MM.1S (cell line): ENCODE data around the gene RPS6KA3.

ENCODE experiments used
- DNase-seq: peaks from one replicate; pipeline ENCODE4 v3.0.0-alpha.2; 2015
- H2AFZ ChIP-seq: fragments of 300-600 bp; sonication (generic); 2 replicates; pipeline ENCODE4 v1.6.0; 2016; ENCODE audit warnings: antibody characterized with exemption, low read length
- H3F3A ChIP-seq: fragments of 300-600 bp; sonication (generic); 2 replicates; pipeline ENCODE4 v1.6.1; 2016; ENCODE audit warnings: mild to moderate bottlenecking, antibody characterized with exemption, low read length, moderate library complexity, mixed read lengths; ENCODE audit not compliant: insufficient read depth
- H3K27ac ChIP-seq: fragments of 300-600 bp; sonication (generic); 2 replicates; pipeline ENCODE4 v1.5.1; 2016; ENCODE audit warnings: mild to moderate bottlenecking, low read length
- H3K27me3 ChIP-seq: fragments of 300-600 bp; sonication (generic); replicated peaks from 2 replicates; pipeline ENCODE4 v1.6.0; 2016; ENCODE audit warnings: low read length; ENCODE audit not compliant: insufficient read depth
- H3K36me3 ChIP-seq: fragments of 300-600 bp; sonication (generic); replicated peaks from 2 replicates; pipeline ENCODE4 v1.6.1; 2016; ENCODE audit warnings: mild to moderate bottlenecking, low read length, mixed read lengths; ENCODE audit not compliant: insufficient read depth
- H3K4me1 ChIP-seq: fragments of 300-600 bp; sonication (generic); 2 replicates; pipeline ENCODE4 v1.6.1; 2016; ENCODE audit warnings: low read length, mixed read lengths
- H3K4me2 ChIP-seq: fragments of 300-600 bp; sonication (generic); 2 replicates; pipeline ENCODE4 v1.6.0; 2016; ENCODE audit warnings: low read depth, low read length
- H3K4me3 ChIP-seq: fragments of 300-600 bp; sonication (generic); 2 replicates; pipeline ENCODE4 v1.5.1; 2016; ENCODE audit warnings: low read length, mixed read lengths
- H3K79me2 ChIP-seq: fragments of 300-600 bp; sonication (generic); 2 replicates; pipeline ENCODE4 v1.6.1; 2016; ENCODE audit warnings: mixed run types, low read length, mixed read lengths
- H3K9ac ChIP-seq: fragments of 300-600 bp; sonication (generic); 2 replicates; pipeline ENCODE4 v1.6.1; 2016; ENCODE audit warnings: low read length, mixed read lengths
- H3K9me2 ChIP-seq: fragments of 300-600 bp; sonication (generic); replicated peaks from 2 replicates; pipeline ENCODE4 v1.6.1; 2016; ENCODE audit warnings: mild to moderate bottlenecking, low read length, mixed read lengths; ENCODE audit not compliant: insufficient read depth
- H3K9me3 ChIP-seq: fragments of 300-600 bp; sonication (generic); replicated peaks from 2 replicates; pipeline ENCODE4 v1.6.1; 2016; ENCODE audit warnings: mild to moderate bottlenecking, low read length, mixed read lengths; ENCODE audit not compliant: insufficient read depth
- H4K20me1 ChIP-seq: fragments of 300-600 bp; sonication (generic); 2 replicates; pipeline ENCODE4 v1.6.1; 2016; ENCODE audit warnings: mild to moderate bottlenecking, low read length, moderate library complexity, mixed read lengths; ENCODE audit not compliant: insufficient read depth
- EZH2 ChIP-seq: fragments of 300-600 bp; sonication (generic); optimal IDR thresholded peaks from 2 replicates; pipeline ENCODE3; 2017; ENCODE audit warnings: low read depth, mild to moderate bottlenecking, antibody characterized with exemption, low read length, mixed read lengths
- EZH2phosphoT487 ChIP-seq: fragments of 300-600 bp; sonication (generic); IDR thresholded peaks from 2 replicates; pipeline ENCODE4 v1.6.1; 2018; ENCODE audit warnings: antibody characterized with exemption, low read length
- TF ChIP-seq, protein P1 (sequence below): fragments of 300-600 bp; sonication (generic); IDR thresholded peaks from 2 replicates; pipeline ENCODE4 v1.5.1; 2016; ENCODE audit warnings: antibody characterized with exemption, low read length, mixed read lengths

Gene RPS6KA3

GRCh38 chrX:20135944-20136343 lies 130.8 kb downstream of the RPS6KA3 start:
- Histone ChIP-seq H3K27me3 (no peaks in the 10 kb centered on the region), H3K9me2 (no peaks in the 10 kb centered on the region), H3K9me3 (no peaks in the 10 kb centered on the region), H3K79me2 (peaks cover 76% of the 10 kb centered on the region), H3K9ac (no peak overlapping the region), H3K4me2 (no peak overlapping the region), H3K27ac (no peak overlapping the region), H3K4me3 (no peak overlapping the region), H2AFZ (no peak overlapping the region), H3K4me1 (no peaks in the 10 kb centered on the region; the same call in 1 of the 2 replicates), H3F3A (no peaks in the 10 kb centered on the region), H3K36me3 (peaks cover 8% of the 10 kb centered on the region), H4K20me1 (peaks cover 8% of the 10 kb centered on the region)
- DNase-seq, result no peak
- no peak for TF ChIP-seq EZH2
- TF ChIP-seq, protein P1, sequence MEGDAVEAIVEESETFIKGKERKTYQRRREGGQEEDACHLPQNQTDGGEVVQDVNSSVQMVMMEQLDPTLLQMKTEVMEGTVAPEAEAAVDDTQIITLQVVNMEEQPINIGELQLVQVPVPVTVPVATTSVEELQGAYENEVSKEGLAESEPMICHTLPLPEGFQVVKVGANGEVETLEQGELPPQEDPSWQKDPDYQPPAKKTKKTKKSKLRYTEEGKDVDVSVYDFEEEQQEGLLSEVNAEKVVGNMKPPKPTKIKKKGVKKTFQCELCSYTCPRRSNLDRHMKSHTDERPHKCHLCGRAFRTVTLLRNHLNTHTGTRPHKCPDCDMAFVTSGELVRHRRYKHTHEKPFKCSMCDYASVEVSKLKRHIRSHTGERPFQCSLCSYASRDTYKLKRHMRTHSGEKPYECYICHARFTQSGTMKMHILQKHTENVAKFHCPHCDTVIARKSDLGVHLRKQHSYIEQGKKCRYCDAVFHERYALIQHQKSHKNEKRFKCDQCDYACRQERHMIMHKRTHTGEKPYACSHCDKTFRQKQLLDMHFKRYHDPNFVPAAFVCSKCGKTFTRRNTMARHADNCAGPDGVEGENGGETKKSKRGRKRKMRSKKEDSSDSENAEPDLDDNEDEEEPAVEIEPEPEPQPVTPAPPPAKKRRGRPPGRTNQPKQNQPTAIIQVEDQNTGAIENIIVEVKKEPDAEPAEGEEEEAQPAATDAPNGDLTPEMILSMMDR, result no peak
- no peak for TF ChIP-seq EZH2phosphoT487

DNA sequence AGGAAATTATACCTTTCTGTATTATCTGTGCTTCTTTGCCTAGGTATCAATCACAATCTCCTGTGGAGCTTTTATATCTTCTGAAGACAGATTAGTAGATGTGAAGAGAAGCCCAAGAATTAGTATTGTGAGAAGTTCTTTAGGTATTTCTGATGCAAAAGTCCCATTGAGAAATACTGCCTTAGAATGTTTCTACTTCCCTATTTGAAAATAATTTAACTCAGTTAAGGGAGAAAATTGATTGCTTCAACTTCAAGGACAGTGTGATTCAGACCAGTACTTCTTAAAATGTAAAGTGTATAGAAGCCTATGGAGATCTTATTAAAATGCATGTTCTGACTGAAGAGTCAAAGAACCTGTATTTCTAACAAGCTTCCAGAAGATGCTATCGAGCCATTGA lies 134.0 kb downstream of the RPS6KA3 start:
- Histone ChIP-seq H3K9me2 (no peaks in the 10 kb centered on the region), H3K4me1 (no peaks in the 10 kb centered on the region), H3K27ac (no peak overlapping the region), H3K9me3 (no peaks in the 10 kb centered on the region), H3K4me3 (no peak overlapping the region), H3K9ac (no peak overlapping the region), H3F3A (no peaks in the 10 kb centered on the region), H2AFZ (no peak overlapping the region), H3K27me3 (no peaks in the 10 kb centered on the region), H3K4me2 (no peak overlapping the region), H3K36me3 (no peaks in the 10 kb centered on the region), H3K79me2 (peaks cover 46% of the 10 kb centered on the region), H4K20me1 (no peaks in the 10 kb centered on the region)
- no peak for TF ChIP-seq EZH2
- TF ChIP-seq, protein P1, result no peak
- TF ChIP-seq EZH2phosphoT487, result no peak
- DNase-seq, result no peak

GRCh38 chrX:20130357-20130756 lies 136.4 kb downstream of the RPS6KA3 start:
- no peaks in the 10 kb centered on the region for H3K36me3 ChIP-seq
- no peaks in the 10 kb centered on the region for H3F3A ChIP-seq
- H3K27me3 ChIP-seq, result no peaks in the 10 kb centered on the region
- TF ChIP-seq, protein P1, result no peak
- TF ChIP-seq EZH2 (no peak), EZH2phosphoT487 (no peak)
- no peak overlapping the region for H3K27ac ChIP-seq
- no peak for DNase-seq
- no peaks in the 10 kb centered on the region for H3K9me2 ChIP-seq
- H3K4me1 ChIP-seq, result no peaks in the 10 kb centered on the region
- no peak overlapping the region for H3K4me3 ChIP-seq
- H2AFZ ChIP-seq, result no peak overlapping the region
- no peaks in the 10 kb centered on the region for H4K20me1 ChIP-seq
- H3K9me3 ChIP-seq, result no peaks in the 10 kb centered on the region
- H3K9ac ChIP-seq, result no peak overlapping the region
- H3K79me2 ChIP-seq, result peaks cover 23% of the 10 kb centered on the region
- H3K4me2 ChIP-seq, result no peak overlapping the region
